GM19467 (cell line): Measurements from ENCODE around the gene DVL1.

ENCODE experiments used
- ATAC-seq: cut with Tn5 transposase; IDR thresholded peaks from one replicate; pipeline ENCODE4 v1.9.1; 2021; ENCODE audit warnings: mild to moderate bottlenecking, moderate library complexity; ENCODE audit not compliant: unreplicated experiment

The DVL1 gene

GRCh38 chr1:1299686-1300351, 49.4 kb downstream of the DVL1 start:
- ATAC-seq, result no peak

- ATAC-seq, result no peak
These were observed 50.1 kb downstream of the DVL1 start for GRCh38 chr1:1298861-1299685.

DNA sequence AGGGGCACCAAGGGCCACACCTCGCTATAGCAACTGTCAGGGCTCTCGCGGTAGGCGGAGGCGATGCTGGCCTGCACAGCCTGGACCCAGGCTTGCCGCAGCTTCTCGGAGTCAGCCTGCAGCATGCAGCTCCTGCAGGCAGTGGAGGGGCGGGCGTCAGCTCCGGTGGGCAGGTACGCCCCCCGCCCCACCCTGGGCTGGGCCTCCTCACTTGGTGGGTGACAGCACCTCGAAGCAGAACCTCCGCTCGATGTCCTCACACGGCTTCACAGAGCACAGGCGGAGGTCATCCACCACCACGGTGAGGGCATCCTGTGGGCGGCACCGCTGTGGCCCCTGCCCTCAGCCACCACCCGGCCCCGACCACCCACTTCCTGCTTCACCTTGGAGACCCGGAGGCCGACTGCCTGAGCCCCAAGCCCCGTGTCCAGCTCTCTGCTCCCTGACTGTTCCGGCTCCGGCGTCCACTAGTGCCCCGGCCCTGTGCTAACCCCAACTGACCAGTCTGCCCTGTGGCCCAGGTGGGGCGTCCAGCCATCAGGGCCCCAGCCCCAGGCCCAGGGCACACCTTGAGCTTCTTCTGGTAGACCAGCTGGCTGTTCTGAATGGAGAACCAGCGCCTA, 51.3 kb downstream of the DVL1 start:
- ATAC-seq, result no peak

DNA sequence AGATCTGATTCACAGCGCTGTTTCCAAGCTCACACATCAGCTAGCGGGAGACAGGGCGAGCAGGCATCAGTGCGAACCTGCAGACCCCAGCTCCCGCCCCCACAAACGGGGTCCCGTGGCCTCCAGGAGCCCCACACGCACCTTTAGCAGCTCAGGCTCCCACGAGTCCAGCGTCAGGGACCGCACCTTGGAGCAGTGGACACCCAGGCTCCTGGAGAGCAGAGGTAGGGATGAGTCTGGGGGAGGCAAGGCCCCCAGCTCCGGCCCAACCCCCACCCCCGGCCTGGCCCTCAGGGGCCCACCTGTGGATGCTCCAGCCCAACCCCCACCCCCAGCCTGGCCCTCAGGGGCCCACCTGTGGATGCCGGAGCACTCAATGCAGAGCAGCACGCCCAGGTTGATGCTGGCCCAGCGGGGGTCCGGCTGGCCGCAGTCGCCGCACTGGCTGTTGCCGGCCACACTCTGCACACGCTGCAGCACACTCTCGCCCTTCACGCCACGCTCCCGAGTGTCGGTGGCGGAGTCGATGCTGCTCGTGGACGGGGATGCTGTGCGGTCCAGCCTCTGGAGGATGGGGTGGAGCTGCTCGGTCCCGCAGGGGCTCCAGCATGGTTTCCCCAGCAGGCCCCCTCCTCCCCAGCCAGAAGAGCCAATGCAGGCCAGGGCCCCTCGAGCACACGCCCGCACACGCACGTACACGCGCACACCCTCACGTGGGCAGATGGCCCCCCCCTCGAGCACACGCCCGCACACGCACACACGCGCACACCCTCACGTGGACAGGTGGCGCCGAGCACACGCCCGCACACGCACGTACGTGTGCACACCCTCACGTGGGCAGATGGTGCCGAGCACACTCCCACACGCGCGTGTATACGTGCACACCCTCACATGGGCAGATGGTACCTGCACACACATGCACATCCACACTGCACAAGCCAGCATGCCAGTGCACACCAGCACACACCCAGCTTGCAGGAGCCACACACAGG, 52.9 kb downstream of the DVL1 start:
- no peak for ATAC-seq

DNA sequence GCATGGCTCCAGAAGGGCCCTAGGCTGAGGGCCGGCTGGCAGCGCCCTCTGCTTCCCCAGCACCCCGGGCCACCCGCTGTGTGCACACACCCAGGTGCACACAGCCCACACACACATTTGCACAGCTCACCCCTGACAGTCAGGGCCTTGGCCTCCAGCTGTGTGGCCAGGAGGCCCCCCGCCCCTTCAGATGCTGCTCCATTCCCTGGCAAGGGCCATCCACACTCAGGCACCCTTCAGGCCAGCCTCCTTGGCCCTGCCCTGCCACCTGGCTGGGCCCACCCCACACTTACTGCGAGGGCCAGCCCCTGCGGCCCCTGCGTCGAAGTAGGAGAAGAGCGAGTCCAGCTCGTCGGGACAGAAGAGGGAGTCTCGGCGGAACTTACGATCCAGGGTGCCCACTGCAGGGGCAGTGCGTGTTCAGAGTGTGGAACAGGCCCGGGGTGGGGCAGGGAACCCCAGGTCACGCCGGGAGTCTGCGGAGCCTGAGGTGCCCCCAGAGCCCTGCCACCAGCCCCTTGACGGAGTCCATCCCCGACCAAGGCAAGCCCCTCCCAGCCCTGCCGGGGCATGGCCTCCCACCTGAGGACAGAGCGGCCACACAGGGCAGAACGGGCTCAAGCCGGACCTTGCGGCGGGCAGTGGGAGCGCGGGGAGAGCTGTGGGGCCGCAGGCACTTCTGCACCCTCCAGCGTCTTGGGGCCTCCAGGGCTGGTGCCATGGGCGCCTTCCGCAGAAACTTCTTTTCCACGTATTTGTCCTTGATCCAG, 53.9 kb downstream of the DVL1 start:
- ATAC-seq, result no peak

DNA sequence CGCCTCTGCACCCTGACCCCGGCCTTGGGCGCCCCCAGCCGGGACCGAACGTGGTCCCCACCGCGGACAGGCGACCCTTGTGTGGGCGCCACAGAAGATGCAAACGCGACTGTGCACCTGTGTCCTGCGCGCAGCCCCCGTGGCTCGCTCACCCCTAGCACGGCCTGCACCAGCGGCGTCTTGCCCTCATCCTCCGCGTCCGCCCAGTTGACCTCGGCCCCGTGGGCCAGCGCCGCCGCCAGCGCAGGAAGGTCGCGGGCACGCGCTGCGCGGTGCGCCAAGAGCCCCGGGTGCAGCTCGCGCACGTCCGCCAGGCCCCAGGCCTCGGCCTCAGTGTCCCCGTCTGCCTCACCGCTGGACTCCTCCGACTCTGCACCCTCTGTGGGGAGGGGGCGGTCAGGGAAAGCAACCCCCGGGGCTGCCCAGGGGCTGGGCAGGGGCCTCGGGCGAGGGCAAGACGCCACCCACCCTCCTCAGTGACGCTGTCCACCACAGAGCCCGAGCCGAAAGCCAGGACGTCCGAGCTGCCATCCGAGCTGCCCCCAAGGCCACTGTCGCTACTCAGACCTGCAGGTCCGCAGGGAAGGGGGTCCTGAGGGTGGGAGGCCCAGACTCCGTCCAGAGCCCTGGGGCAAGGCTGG, 54.8 kb downstream of the DVL1 start:
- no peak for ATAC-seq

DNA sequence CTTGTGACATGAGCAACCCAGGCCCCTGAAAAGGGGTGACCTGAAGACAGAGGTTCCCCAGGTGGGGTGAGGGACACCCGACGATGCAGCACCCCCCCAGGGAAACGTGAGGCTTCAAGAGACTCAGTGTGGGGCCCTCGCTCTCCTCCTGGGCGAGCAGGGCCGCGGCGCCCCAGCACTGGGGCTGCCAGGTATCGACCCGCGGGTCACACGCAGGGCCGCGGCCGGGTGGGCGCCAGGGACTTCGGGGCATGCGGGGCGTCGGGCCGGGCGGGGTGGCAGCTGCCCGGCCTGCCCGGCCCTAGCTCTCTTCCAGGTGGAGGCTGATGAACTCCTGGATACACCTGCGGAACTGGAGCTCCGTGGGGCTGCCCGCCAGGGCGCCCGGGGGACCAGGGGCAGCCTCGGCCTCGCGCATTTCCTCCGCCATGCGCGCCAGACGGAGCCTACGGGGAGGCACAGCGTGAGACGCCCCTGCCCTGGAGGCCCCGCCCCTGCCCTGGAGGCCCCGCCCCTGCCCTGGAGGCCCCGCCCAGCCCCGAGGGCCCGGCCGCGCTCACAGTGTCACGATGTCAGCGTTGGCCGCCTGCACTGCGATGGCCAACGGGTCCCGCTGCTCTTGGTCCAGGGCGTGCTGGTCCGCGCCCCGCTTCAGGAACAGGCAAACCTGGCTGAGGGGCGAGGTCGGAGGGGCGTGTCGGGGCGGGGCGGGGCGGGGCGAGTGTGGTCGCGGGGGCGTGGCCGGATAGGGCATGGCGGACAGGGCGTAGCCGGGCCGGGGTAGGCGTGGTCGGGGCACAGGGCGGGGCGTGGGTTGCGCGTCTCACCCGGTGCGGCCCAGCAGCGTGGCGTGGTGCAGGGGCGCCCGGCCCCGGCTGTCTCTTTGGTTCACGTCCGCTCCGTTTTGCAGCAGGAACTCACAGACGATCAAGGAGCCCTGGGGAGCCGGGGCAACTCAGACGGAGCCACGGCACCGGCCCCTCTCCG, 55.7 kb downstream of the DVL1 start:
- ATAC-seq, result no peak

GRCh38 chr1:1292851-1293250, 56.4 kb downstream of the DVL1 start:
- ATAC-seq, result no peak

DNA sequence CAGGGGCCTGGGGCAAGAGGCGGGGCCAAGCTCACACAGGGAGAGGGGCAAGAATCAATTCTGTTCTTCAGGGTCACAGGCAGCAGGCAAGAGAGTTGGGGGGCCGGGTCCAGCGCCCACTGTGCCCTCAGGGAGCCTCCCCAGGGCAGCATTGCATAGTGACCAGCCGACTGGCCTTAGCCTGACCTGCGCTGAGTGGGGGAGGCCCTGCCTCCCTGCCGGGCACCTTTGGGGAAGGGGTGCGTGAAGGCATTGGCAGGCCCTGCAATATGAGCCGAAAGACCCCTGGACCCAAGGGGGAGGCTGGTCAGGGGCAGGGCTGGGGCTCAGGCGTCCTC, 56.8 kb downstream of the DVL1 start:
- ATAC-seq, result no peak

DNA sequence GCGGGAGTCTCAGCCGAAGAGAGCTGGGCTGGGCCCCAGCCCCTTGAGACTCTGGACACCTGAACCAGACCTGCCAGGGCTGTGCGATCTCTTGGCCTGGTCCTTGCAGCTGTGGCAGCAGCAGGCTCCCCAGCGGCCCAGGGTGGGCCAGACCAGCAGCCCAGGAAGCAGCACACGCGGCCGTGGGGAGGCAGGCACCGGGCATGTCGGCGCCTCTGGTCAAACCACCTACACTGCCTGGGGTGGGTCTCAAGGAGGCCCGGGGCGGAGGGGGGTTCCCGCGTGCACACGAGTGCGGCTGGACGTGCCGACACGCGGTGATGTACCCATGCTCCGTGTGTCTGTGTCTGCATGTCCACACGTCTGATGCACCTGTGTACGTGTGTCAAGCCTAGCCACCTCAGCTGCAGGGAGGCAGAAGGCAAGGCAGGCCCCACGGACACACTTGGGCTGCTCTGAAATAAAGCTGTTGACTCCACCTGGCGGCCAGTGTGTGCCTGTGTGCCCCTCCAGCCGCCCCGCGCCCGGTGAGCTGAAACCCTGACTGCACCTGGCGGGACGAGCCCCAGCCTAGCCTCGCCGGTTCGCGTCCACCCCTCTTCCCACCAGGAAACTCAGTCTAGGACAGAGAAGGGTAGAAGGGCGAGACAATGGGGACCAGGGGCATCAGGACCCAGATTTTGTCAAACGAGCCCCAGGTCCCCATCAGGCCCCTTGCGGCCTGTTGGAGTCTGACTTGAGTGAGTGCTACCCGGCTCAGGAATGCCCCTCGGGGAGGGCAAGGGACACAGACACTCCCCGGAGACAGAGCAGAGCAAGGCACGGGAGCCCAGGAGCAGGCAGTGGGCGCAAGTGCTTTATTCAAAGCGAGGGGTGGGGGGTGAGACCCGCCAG, 57.4 kb downstream of the DVL1 start:
- ATAC-seq, result no peak

- no peak for ATAC-seq
These were observed 58.1 kb downstream of the DVL1 start for GRCh38 chr1:1291023-1291528.

DNA sequence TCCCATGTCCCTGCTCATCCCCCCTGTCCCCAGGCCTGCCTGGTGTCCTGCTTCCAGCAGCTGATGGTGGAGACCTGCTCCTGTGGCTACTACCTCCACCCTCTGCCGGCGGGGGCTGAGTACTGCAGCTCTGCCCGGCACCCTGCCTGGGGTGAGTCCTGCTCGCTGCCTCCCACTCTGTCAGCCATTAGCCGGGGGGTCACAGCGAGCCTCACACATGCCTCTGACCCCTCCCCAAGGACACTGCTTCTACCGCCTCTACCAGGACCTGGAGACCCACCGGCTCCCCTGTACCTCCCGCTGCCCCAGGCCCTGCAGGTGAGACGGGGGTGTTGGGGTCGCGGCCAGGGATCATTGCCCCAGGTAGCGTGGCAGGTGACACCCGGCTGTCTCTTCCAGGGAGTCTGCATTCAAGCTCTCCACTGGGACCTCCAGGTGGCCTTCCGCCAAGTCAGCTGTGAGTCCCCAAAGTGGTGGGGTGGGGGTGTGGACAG, 58.9 kb downstream of the DVL1 start:
- ATAC-seq, result no peak

GRCh38 chr1:1287288-1288110, 61.7 kb downstream of the DVL1 start:
- ATAC-seq, result no peak

- no peak for ATAC-seq
These were observed 62.6 kb downstream of the DVL1 start for GRCh38 chr1:1286313-1287261.

- no peak for ATAC-seq
These were observed 63.5 kb downstream of the DVL1 start for GRCh38 chr1:1285611-1286311.
